ENCODE results near the gene HNRNPR.
"Not testable (repeated sequence)": the region's sequence is repeated elsewhere in the genome, so short reads cannot be mapped to it uniquely, and the experiment has no call there.

The HNRNPR gene

GRCh38 chr1:23325393-23325792 is 18.7 kb downstream of the HNRNPR start:
- DNase-seq (ENCODE audit: low read depth), result no peak
- H3K4me3 ChIP-seq (ENCODE audit: low read length), result no peak overlapping the region
- no peak for TF ChIP-seq CTCF (conservative IDR thresholded peaks at IDR 0.05; ENCODE audit: low read depth, low read length)

- no peak overlapping the region for H3K4me3 ChIP-seq (ENCODE audit: low read length)
- no peak for TF ChIP-seq CTCF (conservative IDR thresholded peaks at IDR 0.05; ENCODE audit: low read depth, low read length)
- DNase-seq (ENCODE audit: low read depth), result no peak
Measured at GRCh38 chr1:23322770-23323169, 21.3 kb downstream of the HNRNPR start.

- H3K4me3 ChIP-seq (ENCODE audit: low read length); DNase-seq (ENCODE audit: low read depth): not testable (repeated sequence)
Measured at GRCh38 chr1:23310280-23310679, 33.8 kb downstream of the HNRNPR start.

- DNase-seq (ENCODE audit: low read depth), result no peak
- H3K4me3 ChIP-seq (ENCODE audit: low read length), result no peak overlapping the region
Measured at GRCh38 chr1:23304140-23304620, 39.9 kb downstream of the HNRNPR start.

GRCh38 chr1:23303524-23303923 is 40.6 kb downstream of the HNRNPR start:
- H3K4me3 ChIP-seq (ENCODE audit: low read length), result no peak overlapping the region
- TF ChIP-seq CTCF (conservative IDR thresholded peaks at IDR 0.05; ENCODE audit: low read depth, low read length), result no peak
- DNase-seq (ENCODE audit: low read depth), result no peak

More at GRCh38 chr1:23304140-23304620, 39.9 kb downstream of the HNRNPR start:
- TF ChIP-seq CTCF (conservative IDR thresholded peaks at IDR 0.05; ENCODE audit: low read depth, low read length), result no peak

GRCh38 chr1:23296931-23297330 is 47.2 kb downstream of the HNRNPR start:
- TF ChIP-seq CTCF (conservative IDR thresholded peaks at IDR 0.05; ENCODE audit: low read depth, low read length), result no peak
- no peak overlapping the region for H3K4me3 ChIP-seq (ENCODE audit: low read length)
- no peak for DNase-seq (ENCODE audit: low read depth)

GRCh38 chr1:23291706-23292105 is 52.4 kb downstream of the HNRNPR start:
- DNase-seq (ENCODE audit: low read depth), result no peak
- no peak overlapping the region for H3K4me3 ChIP-seq (ENCODE audit: low read length)
- no peak for TF ChIP-seq CTCF (conservative IDR thresholded peaks at IDR 0.05; ENCODE audit: low read depth, low read length)
